Suppressor macrophage (primary cell): ENCODE data around the gene ARMS2.

Source experiments
- DNase-seq, 4 experiments: peaks; one replicate each; pipeline ENCODE4 v3.0.0-alpha.2; 2020 to 2022
- total RNA-seq, 17 experiments: gene quantifications; one replicate each; lab custom pipeline; 2026; ENCODE audit warnings: mixed read lengths in 6 of 17, inconsistent platforms in 3 of 17; lab: John Stamatoyannopoulos, UW

ARMS2 gene, protein sequence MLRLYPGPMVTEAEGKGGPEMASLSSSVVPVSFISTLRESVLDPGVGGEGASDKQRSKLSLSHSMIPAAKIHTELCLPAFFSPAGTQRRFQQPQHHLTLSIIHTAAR
- total RNA-seq = 0 to 0.66 (median 0) reads per million in 17 experiments

DNA sequence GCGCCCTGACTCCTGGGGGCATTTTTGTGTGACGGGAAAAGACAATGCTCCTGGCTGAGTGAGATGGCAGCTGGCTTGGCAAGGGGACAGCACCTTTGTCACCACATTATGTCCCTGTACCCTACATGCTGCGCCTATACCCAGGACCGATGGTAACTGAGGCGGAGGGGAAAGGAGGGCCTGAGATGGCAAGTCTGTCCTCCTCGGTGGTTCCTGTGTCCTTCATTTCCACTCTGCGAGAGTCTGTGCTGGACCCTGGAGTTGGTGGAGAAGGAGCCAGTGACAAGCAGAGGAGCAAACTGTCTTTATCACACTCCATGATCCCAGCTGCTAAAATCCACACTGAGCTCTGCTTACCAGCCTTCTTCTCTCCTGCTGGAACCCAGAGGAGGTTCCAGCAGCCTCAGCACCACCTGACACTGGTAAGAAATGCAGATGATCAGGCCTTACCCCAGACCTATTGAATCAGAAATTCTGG, at the start of gene ARMS2:
ARMS2 (plus strand) TSS at position 51 of the 478 bp plus-strand sequence; CDS start at position 126, 75 bp downstream.
- no peak for DNase-seq

- peak; percentile 67 to 86 (median 77) for DNase-seq
Measured at GRCh38 chr10:122407375-122408125, 46.9 kb upstream of the ARMS2 start.

DNA sequence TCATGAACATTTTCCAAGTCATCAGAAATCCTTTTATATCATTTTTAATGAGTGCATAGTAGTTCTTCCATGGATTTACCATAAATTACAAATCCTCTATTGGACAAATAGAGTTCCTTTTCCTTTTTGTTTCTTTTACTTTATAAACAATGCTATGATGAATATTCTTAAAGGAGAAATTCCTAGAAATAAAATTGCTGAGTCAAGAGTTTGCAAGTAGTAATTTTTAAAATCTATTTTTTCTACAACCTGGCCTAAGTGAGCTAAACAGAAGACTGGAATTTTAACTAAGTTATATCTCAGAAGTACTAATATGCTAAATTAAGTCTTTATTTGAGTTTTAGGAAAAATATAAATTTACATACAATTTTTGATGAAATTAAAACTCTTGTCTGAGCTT, 41.1 kb upstream of the ARMS2 start:
- DNase-seq = no peak

DNA sequence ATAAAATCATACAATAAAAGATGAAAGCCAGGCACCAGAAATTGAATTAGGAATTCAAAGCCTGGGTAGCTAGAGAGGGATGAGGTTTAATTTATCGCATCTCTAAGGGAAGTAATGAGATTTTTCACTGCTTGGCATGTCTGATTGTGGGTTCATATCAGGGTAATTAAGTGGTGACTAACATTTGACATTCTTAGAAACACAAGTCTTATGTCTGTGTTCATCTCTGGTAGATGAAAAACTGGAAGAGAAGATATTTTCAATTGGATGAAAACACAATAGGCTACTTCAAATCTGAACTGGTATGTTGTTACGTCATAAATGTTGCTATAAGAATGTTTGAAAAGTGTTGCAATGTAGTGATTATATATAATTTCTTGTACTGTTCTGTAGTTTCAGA, 36.8 kb upstream of the ARMS2 start:
- peak in 1 of 4 experiments; percentile 5 for DNase-seq

- no peak for DNase-seq
Measured at GRCh38 chr10:122419016-122419415, 35.4 kb upstream of the ARMS2 start.

DNA sequence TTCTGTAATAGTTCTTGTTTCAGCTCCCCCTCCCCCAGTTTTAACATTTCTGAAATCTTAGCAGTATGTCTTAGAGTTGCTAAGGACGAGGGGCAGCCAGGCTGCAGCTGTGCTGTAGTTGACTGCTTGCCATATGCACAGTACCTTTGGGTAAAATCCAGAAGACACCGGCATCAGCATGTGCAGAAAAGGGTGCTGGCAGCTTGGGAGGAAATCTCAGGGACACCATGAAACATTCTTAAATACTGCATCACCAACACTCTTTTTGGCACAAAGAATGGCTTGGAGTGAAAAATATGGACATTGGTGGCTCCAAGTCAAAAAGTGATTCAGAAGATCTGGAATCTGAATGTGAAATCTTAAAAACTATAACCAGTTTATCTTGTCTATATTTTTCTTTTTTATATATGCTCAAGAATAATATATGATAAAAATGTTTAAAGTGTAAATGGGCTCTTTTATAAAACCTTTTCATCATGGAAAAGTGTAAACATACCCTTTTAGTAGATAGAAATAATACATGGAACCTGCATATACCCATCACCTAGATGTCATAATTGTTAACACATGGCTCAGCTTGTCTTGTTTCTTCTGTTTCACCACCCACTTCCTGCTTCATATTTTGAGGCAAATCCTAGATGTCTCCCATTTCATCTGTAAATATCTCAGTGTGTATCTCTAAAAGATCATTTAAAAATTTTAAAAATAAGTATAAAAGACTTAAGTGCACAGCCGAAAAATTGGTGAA, 34.4 kb upstream of the ARMS2 start:
- DNase-seq = no peak

GRCh38 chr10:122420624-122421007, 33.8 kb upstream of the ARMS2 start:
- DNase-seq = peak in 1 of 4 experiments; percentile 6

GRCh38 chr10:122421054-122421625, 33.3 kb upstream of the ARMS2 start:
- DNase-seq = peak in 2 of 4 experiments; percentile 8 to 22

- peak; percentile 51 to 81 (median 71) for DNase-seq
Measured at GRCh38 chr10:122421742-122422141, 32.7 kb upstream of the ARMS2 start.

- no peak for DNase-seq
Measured at GRCh38 chr10:122422266-122422989, 32.0 kb upstream of the ARMS2 start.

DNA sequence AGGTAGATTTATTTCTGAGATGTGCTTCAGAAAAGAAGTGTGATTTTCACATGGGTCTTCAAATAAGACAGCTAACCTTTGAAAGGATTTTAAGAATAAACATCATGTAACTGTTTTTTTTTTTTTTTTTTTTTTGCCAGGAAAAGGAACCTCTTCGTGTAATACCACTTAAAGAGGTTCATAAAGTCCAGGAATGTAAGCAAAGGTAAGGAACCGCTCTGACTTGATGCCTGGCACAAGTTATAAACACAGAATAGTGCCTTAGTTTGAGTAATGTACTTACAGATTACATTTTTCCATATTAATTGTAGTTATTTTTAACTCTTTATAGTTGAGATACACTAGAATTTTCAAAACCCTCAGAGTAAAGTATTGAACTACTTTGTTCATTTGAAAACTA, 30.4 kb upstream of the ARMS2 start:
- DNase-seq = no peak

- no peak for DNase-seq
Measured at GRCh38 chr10:122426829-122427228, 27.6 kb upstream of the ARMS2 start.

GRCh38 chr10:122427280-122427679, 27.2 kb upstream of the ARMS2 start:
- DNase-seq = no peak

DNA sequence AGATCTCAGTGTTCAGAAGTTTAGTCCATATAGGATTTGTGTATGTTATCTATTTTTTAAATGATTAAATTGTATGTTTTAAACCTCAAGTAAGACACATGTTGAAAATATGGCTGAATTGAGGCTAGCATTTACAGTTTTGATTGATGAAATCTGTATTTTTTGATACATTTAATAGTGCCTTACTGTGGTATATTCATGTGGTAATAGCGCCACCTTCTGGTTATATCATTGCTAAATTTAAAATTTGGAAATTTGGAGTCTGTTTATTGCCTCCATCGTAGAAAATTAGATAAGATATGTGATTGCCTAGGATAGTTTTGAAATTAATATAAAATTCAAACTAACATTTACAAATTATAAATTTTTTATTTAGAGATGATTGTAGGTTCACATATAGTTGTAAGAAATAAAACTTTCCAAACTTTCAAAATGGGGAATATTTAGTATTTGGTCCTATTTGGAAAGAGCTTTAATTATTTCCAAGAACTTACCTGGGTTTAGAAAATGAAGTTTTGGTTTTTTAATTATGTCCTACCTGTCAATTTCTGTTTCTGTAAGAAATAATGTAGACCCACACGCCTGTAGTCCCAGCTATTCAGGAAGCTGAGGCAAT, 19.1 kb upstream of the ARMS2 start:
- DNase-seq = peak in 3 of 4 experiments; percentile 70 to 85 (median 71)

GRCh38 chr10:122441961-122442360, 12.5 kb upstream of the ARMS2 start:
- DNase-seq = no peak

- no peak for DNase-seq
Measured at GRCh38 chr10:122445469-122445868, 9.0 kb upstream of the ARMS2 start.

DNA sequence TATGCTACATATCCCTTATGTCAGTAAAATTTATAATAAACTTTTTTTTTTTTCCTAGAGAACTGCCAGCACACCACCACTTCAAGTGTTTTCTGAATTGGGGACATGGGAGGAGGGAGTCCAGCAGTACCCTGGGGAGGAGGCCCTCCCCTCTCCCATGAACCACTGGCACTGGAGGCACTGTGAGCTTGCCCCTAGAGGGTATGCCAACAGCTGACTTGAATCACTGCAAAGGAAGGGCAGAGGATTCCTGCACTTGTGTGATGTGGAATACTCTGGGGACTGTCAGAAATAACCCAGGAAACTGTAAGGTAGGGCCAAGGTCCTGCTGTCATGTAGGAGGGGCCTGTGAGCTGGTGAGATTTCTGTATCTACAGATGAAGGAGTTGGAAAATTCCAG, 8.5 kb upstream of the ARMS2 start:
- DNase-seq = no peak

DNA sequence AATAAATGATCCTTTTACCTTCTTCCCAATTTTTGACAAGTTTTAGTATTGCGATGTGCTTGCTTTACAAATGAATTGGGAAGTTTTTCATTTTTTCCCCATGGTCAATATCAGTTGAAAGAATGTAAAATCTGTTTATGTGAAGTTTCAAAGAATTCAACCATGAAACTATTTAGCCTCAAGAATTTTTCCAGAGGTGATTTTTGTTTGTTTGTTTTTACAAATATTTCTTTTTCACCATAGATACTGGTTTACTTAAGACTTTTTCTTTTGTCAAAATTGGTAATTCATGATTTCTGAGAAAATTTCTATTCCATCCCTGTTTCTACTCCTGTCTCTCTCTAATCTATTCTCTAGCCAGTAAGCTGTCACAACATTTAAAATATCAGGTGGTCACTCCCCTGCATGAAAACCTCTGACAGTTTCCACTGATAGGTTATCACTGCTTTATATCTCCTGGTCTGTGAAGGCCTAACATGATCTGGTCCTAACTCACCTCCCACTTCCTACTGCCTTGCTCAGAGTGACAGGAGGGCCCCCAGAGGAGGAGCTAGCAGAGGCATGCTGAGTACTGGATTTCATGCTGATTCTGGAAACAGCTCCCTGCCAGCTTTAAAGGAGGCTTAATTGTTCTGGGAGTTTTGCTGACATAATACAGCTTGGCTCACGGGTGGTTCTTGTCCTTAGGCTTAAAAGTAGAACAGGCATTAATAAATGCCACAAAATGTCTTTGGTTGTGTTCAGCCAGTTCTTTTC, 7.6 kb upstream of the ARMS2 start:
- DNase-seq = no peak

GRCh38 chr10:122448600-122448999, 5.9 kb upstream of the ARMS2 start:
- no peak for DNase-seq

- DNase-seq = no peak
Measured at GRCh38 chr10:122449153-122449552, 5.3 kb upstream of the ARMS2 start.

DNA sequence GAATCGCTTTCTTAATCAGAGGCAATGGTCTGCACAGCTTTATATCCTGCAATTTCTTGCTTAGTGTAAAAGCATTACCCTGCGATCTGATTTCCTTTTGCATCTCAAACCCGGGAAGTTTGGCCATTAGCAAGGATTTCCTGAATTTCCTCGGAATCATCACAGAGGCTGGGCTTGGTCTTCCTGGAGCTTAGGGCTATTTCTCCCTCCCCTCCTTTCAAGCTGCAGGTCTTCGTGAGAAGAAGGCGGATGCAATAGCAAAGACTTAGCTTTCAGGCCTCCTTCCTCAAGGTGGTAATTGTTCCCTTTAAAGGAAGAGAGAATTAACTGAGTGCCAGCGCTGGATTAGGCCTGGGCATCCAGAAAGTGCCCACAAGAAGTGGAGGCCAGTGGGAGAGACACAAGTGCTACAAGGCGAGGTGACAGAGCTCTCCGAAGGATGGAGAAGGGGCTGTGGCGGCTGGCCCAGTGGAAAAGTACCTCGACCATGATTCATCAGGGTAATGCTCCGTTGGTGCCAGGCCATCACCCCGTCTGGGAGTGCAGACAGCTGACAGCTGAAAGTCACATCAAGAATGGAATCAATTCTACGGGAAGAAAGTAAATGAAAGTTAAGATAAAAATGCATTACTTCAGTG, 4.0 kb upstream of the ARMS2 start:
- DNase-seq = no peak
